Karpas-422 (cell line): ENCODE measurements around the gene AK4. TPM values are rescaled to one million over a fixed set of nuclear protein-coding genes. Genes with fewer than 3 reads are reported as not detected.

Experiments used
- DNase-seq: peaks from one replicate; pipeline ENCODE4 v3.0.0-alpha.2; 2015
- H2AFZ ChIP-seq: fragments of 200-600 bp; sonication (generic); 2 replicates; pipeline ENCODE4 v1.6.1; 2014; ENCODE audit warnings: antibody characterized with exemption, low read length, mixed read lengths
- H3K27ac ChIP-seq: fragments of 200-600 bp; sonication (generic); 2 replicates; pipeline ENCODE4 v1.5.1; 2014; ENCODE audit warnings: mild to moderate bottlenecking, low read length, moderate library complexity
- H3K27me3 ChIP-seq: fragments of 200-600 bp; sonication (generic); 2 replicates; pipeline ENCODE4 v1.6.1; 2014; ENCODE audit warnings: low read length, mixed read lengths
- H3K36me3 ChIP-seq: fragments of 200-600 bp; sonication (generic); 2 replicates; pipeline ENCODE4 v1.6.1; 2014; ENCODE audit warnings: low read length, mixed read lengths; ENCODE audit not compliant: insufficient read depth
- H3K4me1 ChIP-seq: fragments of 200-600 bp; sonication (generic); 2 replicates; pipeline ENCODE4 v1.6.1; 2014; ENCODE audit warnings: mild to moderate bottlenecking, low read length, mixed read lengths
- H3K4me2 ChIP-seq: fragments of 200-600 bp; sonication (generic); 2 replicates; pipeline ENCODE4 v1.6.1; 2014; ENCODE audit warnings: low read length, low read depth, mild to moderate bottlenecking; ENCODE audit not compliant: poor library complexity, severe bottlenecking
- H3K4me3 ChIP-seq: fragments of 200-600 bp; sonication (generic); 2 replicates; pipeline ENCODE4 v1.5.1; 2014; ENCODE audit warnings: mild to moderate bottlenecking, antibody characterized with exemption, low read length, mixed read lengths
- H3K79me2 ChIP-seq: fragments of 200-600 bp; sonication (generic); 2 replicates; pipeline ENCODE4 v1.6.1; 2014; ENCODE audit warnings: mild to moderate bottlenecking, low read length, mixed read lengths
- H3K9ac ChIP-seq: fragments of 200-600 bp; sonication (generic); 2 replicates; pipeline ENCODE4 v1.6.0; 2014; ENCODE audit warnings: low read length
- H3K9me2 ChIP-seq: fragments of 200-600 bp; sonication (generic), shearing (Covaris generic); replicated peaks from 2 replicates; pipeline ENCODE4 v1.6.0; 2014; ENCODE audit warnings: mild to moderate bottlenecking, low read length, moderate library complexity; ENCODE audit not compliant: insufficient read depth
- H3K9me3 ChIP-seq: fragments of 300-700, 200-600 bp; sonication (generic); 2 replicates; pipeline ENCODE4 v1.6.1; 2014; ENCODE audit warnings: low read length, mixed read lengths
- H4K20me1 ChIP-seq: fragments of 200-600 bp; sonication (generic); 2 replicates; pipeline ENCODE4 v1.6.1; 2014; ENCODE audit warnings: mild to moderate bottlenecking, antibody characterized with exemption, low read length, low read depth; ENCODE audit not compliant: insufficient read depth
- total RNA-seq: library from RNA; depleted of rRNA; stranded (reverse); fragments of >200 nt; shearing (Covaris generic); gene quantifications from 2 replicates; pipeline ENCODE4 v1.2.3, GENCODE V29; 2014; ENCODE audit warnings: low replicate concordance

Gene AK4
- total RNA-seq, 1 experiment from 2014 or later: 0.37 TPM

DNA sequence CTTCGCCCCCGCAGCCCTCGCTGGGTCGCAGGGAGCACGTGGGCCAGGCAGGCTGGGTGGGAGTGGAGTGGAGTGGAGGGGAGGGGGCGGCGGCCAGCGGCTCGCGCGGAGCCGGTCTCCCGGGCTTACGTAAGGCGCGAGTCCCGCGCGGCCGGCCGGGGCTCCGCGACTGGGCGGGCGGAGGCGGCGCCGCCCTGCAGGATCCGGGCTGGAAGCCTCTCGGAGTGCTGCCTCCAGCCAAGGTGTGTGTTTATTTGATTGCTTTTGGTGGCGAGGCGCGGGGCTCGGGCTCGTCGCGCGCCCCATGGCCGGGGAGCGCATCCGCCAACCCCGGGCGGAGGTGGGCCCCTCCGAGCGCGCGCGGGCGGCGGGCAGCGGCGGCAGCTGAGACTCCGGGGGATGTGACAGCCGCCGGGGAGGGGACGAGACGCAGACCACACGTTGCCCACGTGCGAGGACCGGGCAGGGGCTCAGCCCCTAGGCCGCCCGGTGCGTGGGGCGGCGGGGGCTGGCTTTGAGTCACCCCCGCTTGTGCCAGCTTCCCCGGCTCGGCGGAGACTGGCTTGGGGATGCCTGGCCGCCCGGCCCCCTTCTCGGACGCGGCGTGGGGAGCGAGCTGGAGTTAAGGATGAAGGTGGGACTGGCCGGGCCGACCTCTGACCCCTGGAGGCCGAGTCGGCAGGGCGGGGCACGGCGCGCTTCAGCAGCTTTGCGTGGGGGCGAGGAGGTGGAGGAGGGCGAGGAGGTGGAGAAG, 402 bp upstream of the AK4 start:
- no peak overlapping the region for H2AFZ ChIP-seq
- no peak overlapping the region for H3K4me2 ChIP-seq

DNA sequence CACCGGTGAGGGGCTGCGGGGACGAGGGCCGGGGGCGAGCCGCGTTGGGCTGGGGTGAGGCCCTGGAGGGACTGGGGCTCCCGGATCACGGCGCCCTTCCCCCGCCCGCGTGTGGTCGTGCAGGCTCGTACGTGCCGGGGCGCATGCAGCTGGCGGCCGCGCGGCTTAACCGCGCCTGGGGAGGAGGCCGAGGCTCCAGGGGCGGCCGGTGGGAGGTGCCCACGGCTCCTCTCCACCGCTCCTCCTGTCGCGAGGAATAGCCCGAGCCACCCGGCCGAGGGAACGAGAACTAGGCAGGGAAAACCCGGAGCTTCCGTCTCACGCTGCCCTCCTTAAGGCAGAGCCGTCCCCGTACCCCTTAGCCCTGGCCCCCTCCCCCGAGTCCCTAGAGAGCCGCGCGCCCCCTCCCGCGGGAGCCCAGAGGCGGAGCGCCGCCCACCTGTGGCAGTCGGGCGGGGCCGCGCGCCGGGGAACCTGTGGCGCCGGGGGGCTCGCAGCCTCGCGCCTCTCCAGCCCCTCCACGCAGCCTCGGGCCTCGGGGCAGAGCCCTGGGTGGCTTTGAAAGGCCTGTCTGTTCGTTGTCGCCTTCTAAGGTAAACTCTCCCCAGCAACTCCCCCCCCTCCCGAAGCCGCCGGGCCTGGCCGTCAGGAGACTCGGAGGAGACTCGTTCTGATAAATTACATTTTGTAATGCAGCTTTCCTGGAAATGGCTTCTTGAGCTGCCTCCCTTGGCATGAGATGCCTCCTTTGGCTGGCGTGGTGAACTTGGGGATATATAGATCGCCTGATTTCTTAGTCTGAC, 746 bp downstream of the AK4 start:
- no peak overlapping the region for H2AFZ ChIP-seq
- H3K9ac ChIP-seq: no peak overlapping the region
- H3K4me3 ChIP-seq: no peak overlapping the region
- no peak for DNase-seq
- no peaks in the 10 kb centered on the region for H3K9me3 ChIP-seq
- no peaks in the 10 kb centered on the region for H4K20me1 ChIP-seq
- H3K27me3 ChIP-seq: no peaks in the 10 kb centered on the region
- no peaks in the 10 kb centered on the region for H3K9me2 ChIP-seq
- H3K4me2 ChIP-seq: no peak overlapping the region
- no peaks in the 10 kb centered on the region for H3K36me3 ChIP-seq
- no peak overlapping the region for H3K27ac ChIP-seq
- H3K4me1 ChIP-seq: no peaks in the 10 kb centered on the region
- no peaks in the 10 kb centered on the region for H3K79me2 ChIP-seq

More for the DNA sequence above, 402 bp upstream of the AK4 start:
- Histone ChIP-seq H3K27ac (no peak overlapping the region), H3K9me2 (no peaks in the 10 kb centered on the region), H3K27me3 (no peaks in the 10 kb centered on the region), H3K9ac (no peak overlapping the region), H3K36me3 (no peaks in the 10 kb centered on the region), H4K20me1 (no peaks in the 10 kb centered on the region), H3K4me3 (no peak overlapping the region), H3K4me1 (no peaks in the 10 kb centered on the region), H3K79me2 (no peaks in the 10 kb centered on the region), H3K9me3 (no peaks in the 10 kb centered on the region)
- DNase-seq: no peak

- no peaks in the 10 kb centered on the region for H3K9me2 ChIP-seq
- H3K9ac ChIP-seq: no peak overlapping the region
- no peaks in the 10 kb centered on the region for H4K20me1 ChIP-seq
- H3K36me3 ChIP-seq: no peaks in the 10 kb centered on the region
- no peaks in the 10 kb centered on the region for H3K27me3 ChIP-seq
- no peak overlapping the region for H3K27ac ChIP-seq
- no peaks in the 10 kb centered on the region for H3K9me3 ChIP-seq
- H3K4me2 ChIP-seq: no peak overlapping the region
- H3K4me3 ChIP-seq: no peak overlapping the region
- no peaks in the 10 kb centered on the region for H3K4me1 ChIP-seq
- no peak for DNase-seq
- no peaks in the 10 kb centered on the region for H3K79me2 ChIP-seq
- H2AFZ ChIP-seq: no peak overlapping the region
These were observed 1.5 kb downstream of the AK4 start for GRCh38 chr1:65149351-65150107.

GRCh38 chr1:65150108-65150463, 2.1 kb downstream of the AK4 start:
- Histone ChIP-seq H3K36me3 (no peaks in the 10 kb centered on the region), H4K20me1 (no peaks in the 10 kb centered on the region), H3K4me1 (no peaks in the 10 kb centered on the region), H3K79me2 (no peaks in the 10 kb centered on the region), H3K9me3 (no peaks in the 10 kb centered on the region), H2AFZ (no peak overlapping the region), H3K9me2 (no peaks in the 10 kb centered on the region), H3K27me3 (no peaks in the 10 kb centered on the region), H3K4me3 (no peak overlapping the region), H3K27ac (no peak overlapping the region), H3K4me2 (no peak overlapping the region), H3K9ac (no peak overlapping the region)
- DNase-seq: no peak

DNA sequence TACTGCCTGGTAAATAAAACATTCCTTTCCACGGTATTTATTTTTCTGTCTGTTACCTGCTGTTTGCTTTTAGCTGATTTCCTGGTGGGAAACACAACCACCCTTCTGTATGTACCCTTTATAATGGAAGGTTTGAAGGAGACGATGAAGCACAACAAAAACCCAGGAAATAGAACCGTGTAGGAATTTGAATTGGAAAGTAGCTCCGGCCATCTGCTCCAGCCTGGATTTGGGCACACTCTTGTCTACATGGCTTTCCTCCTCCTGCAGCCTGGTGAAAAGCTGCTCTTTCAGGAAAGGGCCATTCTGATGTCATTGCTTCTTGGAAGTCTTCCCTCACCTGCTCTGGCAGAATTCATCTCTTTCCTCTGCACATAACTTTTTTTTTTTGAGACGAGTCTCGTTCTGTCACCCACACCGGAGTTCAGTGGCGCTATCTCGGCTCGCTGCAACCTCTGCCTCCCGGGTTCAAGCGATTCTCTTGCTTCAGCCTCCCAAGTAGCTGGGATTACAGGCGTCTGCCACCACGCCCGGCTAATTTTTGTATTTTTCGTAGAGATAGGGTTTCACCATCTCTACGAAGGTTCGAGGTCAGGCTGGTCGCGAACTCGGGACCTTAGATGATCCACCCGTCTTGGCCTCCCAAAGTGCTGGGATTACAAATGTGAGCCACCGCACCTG, 2.7 kb downstream of the AK4 start:
- Histone ChIP-seq H3K36me3 (no peaks in the 10 kb centered on the region), H3K27ac (no peak overlapping the region), H3K9me2 (no peaks in the 10 kb centered on the region), H4K20me1 (no peaks in the 10 kb centered on the region), H3K9me3 (no peaks in the 10 kb centered on the region), H3K79me2 (no peaks in the 10 kb centered on the region), H3K27me3 (no peaks in the 10 kb centered on the region), H2AFZ (no peak overlapping the region), H3K4me1 (no peaks in the 10 kb centered on the region), H3K4me3 (no peak overlapping the region), H3K4me2 (no peak overlapping the region), H3K9ac (no peak overlapping the region)
- DNase-seq: no peak

DNA sequence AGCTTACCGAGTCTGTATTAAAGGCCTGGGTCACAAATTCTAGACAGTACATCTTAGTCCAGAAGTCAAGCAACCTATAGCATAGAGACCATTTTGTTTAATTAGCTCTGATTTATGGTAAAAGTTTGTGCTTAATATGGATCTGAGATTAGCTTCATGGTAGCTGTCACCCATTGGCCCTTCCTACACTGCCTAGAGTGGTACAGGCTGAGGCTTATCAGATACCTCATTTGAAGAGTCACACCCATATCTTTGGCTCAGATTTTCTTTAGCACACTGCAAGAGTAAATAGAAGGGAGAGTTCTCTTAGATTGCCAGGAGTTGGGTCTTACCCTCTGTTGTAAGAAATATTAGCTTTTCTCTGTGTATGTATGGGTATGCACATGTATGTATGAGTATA, 3.6 kb downstream of the AK4 start:
- H3K9me2 ChIP-seq: no peaks in the 10 kb centered on the region
- no peak for DNase-seq
- no peak overlapping the region for H3K9ac ChIP-seq
- no peak overlapping the region for H3K4me3 ChIP-seq
- no peaks in the 10 kb centered on the region for H3K9me3 ChIP-seq
- no peak overlapping the region for H2AFZ ChIP-seq
- no peaks in the 10 kb centered on the region for H3K79me2 ChIP-seq
- H3K27me3 ChIP-seq: no peaks in the 10 kb centered on the region
- H3K27ac ChIP-seq: no peak overlapping the region
- H3K4me1 ChIP-seq: no peaks in the 10 kb centered on the region
- H3K4me2 ChIP-seq: no peak overlapping the region
- H3K36me3 ChIP-seq: no peaks in the 10 kb centered on the region
- no peaks in the 10 kb centered on the region for H4K20me1 ChIP-seq

GRCh38 chr1:65153635-65154034, 5.6 kb downstream of the AK4 start:
- Histone ChIP-seq H3K4me1 (no peaks in the 10 kb centered on the region), H3K4me3 (no peak overlapping the region), H3K9me2 (no peaks in the 10 kb centered on the region), H3K4me2 (no peak overlapping the region), H3K36me3 (no peaks in the 10 kb centered on the region), H4K20me1 (no peaks in the 10 kb centered on the region), H3K9ac (no peak overlapping the region), H3K27me3 (no peaks in the 10 kb centered on the region), H3K79me2 (no peaks in the 10 kb centered on the region), H3K27ac (no peak overlapping the region), H2AFZ (no peak overlapping the region), H3K9me3 (no peaks in the 10 kb centered on the region)
- DNase-seq: no peak
